CD14-positive monocyte (primary cell): ENCODE results near the gene FGFBP1. TPM values are rescaled to one million over a fixed set of nuclear protein-coding genes. Genes with fewer than 3 reads are reported as not detected.

Experiments
- DNase-seq, 3 donors: peaks; one replicate each; pipeline ENCODE4 v3.0.0-alpha.2; 2011 to 2022
- H2AFZ ChIP-seq: 2 replicates; pipeline ENCODE4 v1.6.0; 2012; ENCODE audit warnings: mild to moderate bottlenecking, low read depth, low read length, inconsistent platforms; ENCODE audit not compliant: insufficient read depth, poor library complexity, severe bottlenecking
- H3K27ac ChIP-seq, 2 donors: 1 replicate in 1 of 2; 2 replicates in 1 of 2; pipeline ENCODE4 v1.5.1; 2012 to 2013; ENCODE audit warnings: low read length in 2 of 2, control low read depth in 1 of 2, inconsistent platforms in 1 of 2, low read depth in 1 of 2, mild to moderate bottlenecking in 1 of 2
- H3K27me3 ChIP-seq, 2 donors: one replicate each; pipeline versions ENCODE4 v1.6.0 to v1.6.1; 2011 to 2013; ENCODE audit warnings: low read length in 2 of 2; ENCODE audit not compliant: control insufficient read depth in 2 of 2, insufficient read depth in 2 of 2
- H3K36me3 ChIP-seq, 2 donors: replicated peaks in 1 of 2; 1 replicate in 1 of 2; 2 replicates in 1 of 2; pipeline versions ENCODE4 v1.5.1 to v1.6.1; 2012 to 2013; ENCODE audit warnings: low read length in 2 of 2, control low read depth in 1 of 2, inconsistent platforms in 1 of 2, mild to moderate bottlenecking in 1 of 2; ENCODE audit not compliant: insufficient read depth in 2 of 2, control insufficient read depth in 1 of 2
- H3K4me1 ChIP-seq, 2 donors: 1 replicate in 1 of 2; 2 replicates in 1 of 2; pipeline versions ENCODE4 v1.5.1 to v1.6.1; 2012 to 2013; ENCODE audit warnings: low read length in 2 of 2, control low read depth in 1 of 2, inconsistent platforms in 1 of 2, mild to moderate bottlenecking in 1 of 2, moderate library complexity in 1 of 2; ENCODE audit not compliant: insufficient read depth in 2 of 2, control insufficient read depth in 1 of 2
- H3K4me2 ChIP-seq: replicated peaks from 2 replicates; pipeline ENCODE3; 2012; ENCODE audit warnings: low read length, moderate library complexity, mild to moderate bottlenecking; ENCODE audit not compliant: poor library complexity, severe bottlenecking; ENCODE audit errors: extremely low read depth
- H3K4me3 ChIP-seq, 3 experiments: fragments of 200-600 bp in 1 of 3; sonication (generic) in 1 of 3; replicated peaks in 1 of 3; 1 replicate in 2 of 3; 2 replicates in 1 of 3; pipeline ENCODE4 v1.5.1; 2011 to 2013; ENCODE audit warnings: low read length in 3 of 3, mild to moderate bottlenecking in 3 of 3, control low read depth in 2 of 3, low read depth in 2 of 3, inconsistent platforms in 1 of 3, moderate library complexity in 1 of 3
- H3K79me2 ChIP-seq: 2 replicates; pipeline ENCODE4 v1.6.0; 2012; ENCODE audit warnings: mild to moderate bottlenecking, control low read depth, inconsistent platforms, low read length, moderate library complexity; ENCODE audit not compliant: insufficient read depth
- H3K9ac ChIP-seq: 2 replicates; pipeline ENCODE4 v1.6.0; 2017; ENCODE audit warnings: low read length, mild to moderate bottlenecking; ENCODE audit not compliant: insufficient read depth, poor library complexity, severe bottlenecking
- H3K9me3 ChIP-seq, 2 donors: replicated peaks in 1 of 2; 1 replicate in 1 of 2; 2 replicates in 1 of 2; pipeline versions ENCODE4 v1.5.1 to v1.6.1; 2012 to 2013; ENCODE audit warnings: low read length in 2 of 2, control low read depth in 1 of 2; ENCODE audit not compliant: control insufficient read depth in 1 of 2, insufficient read depth in 1 of 2
- H4K20me1 ChIP-seq: 2 replicates; pipeline ENCODE4 v1.6.0; 2012; ENCODE audit warnings: mild to moderate bottlenecking, low read length, control low read depth, moderate library complexity; ENCODE audit not compliant: insufficient read depth
- H3K27ac Mint-ChIP-seq, 7 donors: one replicate each; pipeline ENCODE4 v1.8.0; 2020; ENCODE audit warnings: mild to moderate bottlenecking in 7 of 7, mixed read lengths in 7 of 7, moderate library complexity in 6 of 7, inconsistent platforms in 2 of 7
- H3K27me3 Mint-ChIP-seq, 3 donors: one replicate each; pipeline ENCODE4 v1.8.0; 2021 to 2022; ENCODE audit warnings: low read depth in 3 of 3, mild to moderate bottlenecking in 3 of 3, mixed read lengths in 3 of 3, moderate library complexity in 3 of 3, inconsistent platforms in 1 of 3
- H3K36me3 Mint-ChIP-seq, 2 donors: one replicate each; pipeline ENCODE4 v1.8.0; 2020; ENCODE audit warnings: mixed read lengths in 2 of 2, inconsistent platforms in 1 of 2, mild to moderate bottlenecking in 1 of 2
- H3K4me1 Mint-ChIP-seq: one replicate; pipeline ENCODE4 v1.8.0; 2020; ENCODE audit warnings: mild to moderate bottlenecking, mixed read lengths
- H3K4me3 Mint-ChIP-seq, 2 donors: one replicate each; pipeline ENCODE4 v1.8.0; 2020; ENCODE audit warnings: mild to moderate bottlenecking in 2 of 2, mixed read lengths in 2 of 2, moderate library complexity in 1 of 2
- H3K9me3 Mint-ChIP-seq, 7 donors: one replicate each; pipeline ENCODE4 v1.8.0; 2020 to 2022; ENCODE audit warnings: mixed read lengths in 7 of 7, mild to moderate bottlenecking in 6 of 7, moderate library complexity in 6 of 7, inconsistent platforms in 2 of 7
- WGBS: methylation state at CpG from one replicate; pipeline ENCODE4 v1.1.5; 2013; ENCODE audit warnings: missing lambda C conversion rate; ENCODE audit not compliant: insufficient coverage; 5-methylcytosine and 5-hydroxymethylcytosine counted together
- intact Hi-C, 2 donors: fragments of 100-400 bp; cut with micrococcal nuclease; formaldehyde crosslinking; loops; one replicate each; pipeline versions ENCODE4 v1.15.0 to v1.15.1; 2023
- polyA plus RNA-seq, 3 donors: library from polyadenylated mRNA; depleted of rRNA in 1 of 3; unstranded in 2 of 3; stranded (reverse) in 1 of 3; fragments of 300-500 nt in 2 of 3; fragments of >200 nt in 1 of 3; fragmentation: Illumina TruSeq in 2 of 3; gene quantifications; 1 replicate in 2 of 3; 2 replicates in 1 of 3; pipeline ENCODE4 v1.2.3, GENCODE V29; 2012 to 2021
- TF ChIP-seq, protein P1 (sequence below): fragments of 200-600 bp; IDR thresholded peaks from one replicate; pipeline ENCODE4 v1.8.0; 2022; ENCODE audit warnings: antibody characterized with exemption, mild to moderate bottlenecking

The FGFBP1 gene
- polyA plus RNA-seq, 3 donors: not detected

DNA sequence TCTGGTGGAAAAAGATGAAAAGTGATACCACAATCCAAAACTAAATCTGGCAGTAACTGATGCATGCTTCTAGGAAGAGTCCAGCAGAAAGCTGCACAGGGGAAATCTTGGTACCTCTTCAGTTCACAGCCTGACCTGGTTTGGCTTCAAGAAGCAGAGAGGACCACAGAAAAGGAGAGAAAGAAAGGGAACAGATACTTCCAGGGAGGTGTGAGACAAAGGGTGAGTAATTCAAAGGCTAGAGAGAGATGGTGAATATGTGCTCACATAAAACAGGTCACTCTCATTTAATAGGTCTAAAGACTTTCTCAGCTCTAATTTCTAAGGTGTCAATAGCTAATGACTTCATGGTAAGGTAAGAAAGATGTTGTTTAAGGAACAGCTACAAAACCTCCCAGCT is 13.2 kb upstream of the FGFBP1 start:
- H3K4me3 ChIP-seq: no peak overlapping the region
- Mint-ChIP-seq H3K27ac (peak overlapping the region in 2 of 7 donors; percentile 1 to 35), H3K36me3 (no peaks in the 10 kb centered on the region), H3K4me3 (no peak overlapping the region), H3K4me1 (peaks cover 4% of the 10 kb centered on the region), H3K9me3 (peaks cover 5 to 9% (median 6%) of the 10 kb centered on the region in 7 donors), H3K27me3 (peaks cover 0 to 5% (median 3%) of the 10 kb centered on the region in 3 donors)
- no peaks in the 10 kb centered on the region for H3K9me3 ChIP-seq
- H3K9ac ChIP-seq: no peak overlapping the region
- no peaks in the 10 kb centered on the region for H4K20me1 ChIP-seq
- H3K4me1 ChIP-seq: no peaks in the 10 kb centered on the region
- no peak overlapping the region for H2AFZ ChIP-seq
- no peaks in the 10 kb centered on the region for H3K27me3 ChIP-seq
- no peak overlapping the region for H3K27ac ChIP-seq
- TF ChIP-seq, protein P1, sequence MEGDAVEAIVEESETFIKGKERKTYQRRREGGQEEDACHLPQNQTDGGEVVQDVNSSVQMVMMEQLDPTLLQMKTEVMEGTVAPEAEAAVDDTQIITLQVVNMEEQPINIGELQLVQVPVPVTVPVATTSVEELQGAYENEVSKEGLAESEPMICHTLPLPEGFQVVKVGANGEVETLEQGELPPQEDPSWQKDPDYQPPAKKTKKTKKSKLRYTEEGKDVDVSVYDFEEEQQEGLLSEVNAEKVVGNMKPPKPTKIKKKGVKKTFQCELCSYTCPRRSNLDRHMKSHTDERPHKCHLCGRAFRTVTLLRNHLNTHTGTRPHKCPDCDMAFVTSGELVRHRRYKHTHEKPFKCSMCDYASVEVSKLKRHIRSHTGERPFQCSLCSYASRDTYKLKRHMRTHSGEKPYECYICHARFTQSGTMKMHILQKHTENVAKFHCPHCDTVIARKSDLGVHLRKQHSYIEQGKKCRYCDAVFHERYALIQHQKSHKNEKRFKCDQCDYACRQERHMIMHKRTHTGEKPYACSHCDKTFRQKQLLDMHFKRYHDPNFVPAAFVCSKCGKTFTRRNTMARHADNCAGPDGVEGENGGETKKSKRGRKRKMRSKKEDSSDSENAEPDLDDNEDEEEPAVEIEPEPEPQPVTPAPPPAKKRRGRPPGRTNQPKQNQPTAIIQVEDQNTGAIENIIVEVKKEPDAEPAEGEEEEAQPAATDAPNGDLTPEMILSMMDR: no peak
- H3K79me2 ChIP-seq: no peaks in the 10 kb centered on the region
- intact Hi-C loops: no loop called here
- no peak overlapping the region for H3K4me2 ChIP-seq
- no peaks in the 10 kb centered on the region for H3K36me3 ChIP-seq
- DNase-seq: no peak

DNA sequence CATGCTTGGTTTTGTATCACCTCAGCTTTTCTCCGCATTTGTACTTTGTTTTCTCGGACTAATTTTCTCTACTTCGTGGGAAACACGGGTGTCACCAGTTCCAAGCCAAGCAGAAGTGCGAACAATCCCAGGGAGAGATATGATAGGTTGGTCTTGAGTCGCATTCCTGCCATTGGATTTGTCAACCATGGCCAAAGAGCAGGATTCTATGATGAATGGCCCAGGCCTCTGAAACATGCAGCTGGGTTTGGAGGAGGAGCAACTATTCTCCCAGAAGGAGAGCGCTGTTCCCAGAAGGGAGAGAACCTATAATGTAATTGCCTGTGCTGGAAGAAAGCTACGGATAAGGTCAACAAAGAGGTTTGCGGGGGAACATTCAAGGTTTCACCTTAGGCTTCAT is 10.3 kb upstream of the FGFBP1 start:
- H3K27ac ChIP-seq: no peak overlapping the region
- no peak overlapping the region for H3K4me2 ChIP-seq
- no peaks in the 10 kb centered on the region for H4K20me1 ChIP-seq
- no peaks in the 10 kb centered on the region for H3K79me2 ChIP-seq
- DNase-seq: no peak
- peaks cover 12 to 14% of the 10 kb centered on the region in 2 donors for H3K4me1 ChIP-seq
- H3K9ac ChIP-seq: no peak overlapping the region
- no peak overlapping the region for H3K4me3 Mint-ChIP-seq
- H3K27ac Mint-ChIP-seq: no peak overlapping the region
- WGBS: 89% methylated on average over 8 of the region's 9 CpGs
- no peak overlapping the region for H2AFZ ChIP-seq
- H3K4me1 Mint-ChIP-seq: peaks cover 12% of the 10 kb centered on the region
- H3K9me3 ChIP-seq: no peaks in the 10 kb centered on the region
- H3K9me3 Mint-ChIP-seq: peaks cover 0 to 3% (median 0%) of the 10 kb centered on the region in 7 donors
- no peaks in the 10 kb centered on the region for H3K27me3 ChIP-seq
- peaks cover 0 to 5% (median 3%) of the 10 kb centered on the region in 3 donors for H3K27me3 Mint-ChIP-seq
- no peak overlapping the region for H3K4me3 ChIP-seq
- H3K36me3 ChIP-seq: no peaks in the 10 kb centered on the region
- no peaks in the 10 kb centered on the region for H3K36me3 Mint-ChIP-seq
- TF ChIP-seq, protein P1: no peak
- intact Hi-C loops: no loop called here
